Nephron (organoid): Measurements from ENCODE around the gene ANKRD13C.

Experiments used
- H3K27ac Mint-ChIP-seq, 3 experiments: 2 replicates each; pipeline ENCODE4 v1.8.0; 2020; ENCODE audit warnings: mixed read lengths in 3 of 3, mild to moderate bottlenecking in 2 of 3, moderate library complexity in 1 of 3
- H3K27me3 Mint-ChIP-seq: 2 replicates; pipeline ENCODE4 v1.8.0; 2021; ENCODE audit warnings: low read depth, mild to moderate bottlenecking, moderate library complexity, mixed read lengths
- H3K36me3 Mint-ChIP-seq: 2 replicates; pipeline ENCODE4 v1.8.0; 2020; ENCODE audit warnings: low read depth, mixed read lengths
- H3K4me1 Mint-ChIP-seq: 2 replicates; pipeline ENCODE4 v1.8.0; 2020; ENCODE audit warnings: mixed read lengths
- H3K4me3 Mint-ChIP-seq, 3 experiments: 2 replicates each; pipeline ENCODE4 v1.8.0; 2020; ENCODE audit warnings: mild to moderate bottlenecking in 3 of 3, mixed read lengths in 3 of 3, moderate library complexity in 2 of 3
- H3K9me3 Mint-ChIP-seq: 2 replicates; pipeline ENCODE4 v1.8.0; 2020; ENCODE audit warnings: mixed read lengths
- TF ChIP-seq, protein P1 (sequence below), 3 experiments: fragments of 200-600 bp; sonication (generic); IDR thresholded peaks; one replicate each; pipeline ENCODE4 v1.5.0; 2021; ENCODE audit warnings: antibody characterized with exemption in 3 of 3; ENCODE audit not compliant: unreplicated experiment in 3 of 3

Gene ANKRD13C

DNA sequence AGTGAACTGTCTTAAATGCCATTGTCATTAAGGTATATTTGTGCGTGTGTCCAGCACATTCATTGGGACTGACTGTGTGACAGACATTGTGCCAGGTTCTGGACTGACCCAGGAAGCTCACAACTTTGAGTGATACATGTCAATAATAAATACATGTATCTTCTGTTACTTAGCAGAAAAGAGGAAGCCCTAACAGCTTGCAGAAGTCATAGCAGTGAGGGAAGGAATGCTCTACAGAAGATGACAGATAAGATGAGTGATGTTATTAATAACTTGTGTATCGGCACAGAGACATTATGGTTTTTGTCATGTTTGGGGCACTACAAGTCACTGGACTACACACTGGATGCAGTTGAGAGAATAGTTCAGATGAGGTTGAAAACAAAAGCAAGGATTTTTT is 134.5 kb downstream of the ANKRD13C start:
- H3K36me3 Mint-ChIP-seq: peaks cover 28% of the 10 kb centered on the region
- no peaks in the 10 kb centered on the region for H3K27me3 Mint-ChIP-seq
- no peaks in the 10 kb centered on the region for H3K9me3 Mint-ChIP-seq
- H3K4me3 Mint-ChIP-seq: peak overlapping the region; percentile 73 to 87 (median 74)
- peak overlapping the region; percentile 85 to 96 (median 91) for H3K27ac Mint-ChIP-seq
- TF ChIP-seq, protein P1, sequence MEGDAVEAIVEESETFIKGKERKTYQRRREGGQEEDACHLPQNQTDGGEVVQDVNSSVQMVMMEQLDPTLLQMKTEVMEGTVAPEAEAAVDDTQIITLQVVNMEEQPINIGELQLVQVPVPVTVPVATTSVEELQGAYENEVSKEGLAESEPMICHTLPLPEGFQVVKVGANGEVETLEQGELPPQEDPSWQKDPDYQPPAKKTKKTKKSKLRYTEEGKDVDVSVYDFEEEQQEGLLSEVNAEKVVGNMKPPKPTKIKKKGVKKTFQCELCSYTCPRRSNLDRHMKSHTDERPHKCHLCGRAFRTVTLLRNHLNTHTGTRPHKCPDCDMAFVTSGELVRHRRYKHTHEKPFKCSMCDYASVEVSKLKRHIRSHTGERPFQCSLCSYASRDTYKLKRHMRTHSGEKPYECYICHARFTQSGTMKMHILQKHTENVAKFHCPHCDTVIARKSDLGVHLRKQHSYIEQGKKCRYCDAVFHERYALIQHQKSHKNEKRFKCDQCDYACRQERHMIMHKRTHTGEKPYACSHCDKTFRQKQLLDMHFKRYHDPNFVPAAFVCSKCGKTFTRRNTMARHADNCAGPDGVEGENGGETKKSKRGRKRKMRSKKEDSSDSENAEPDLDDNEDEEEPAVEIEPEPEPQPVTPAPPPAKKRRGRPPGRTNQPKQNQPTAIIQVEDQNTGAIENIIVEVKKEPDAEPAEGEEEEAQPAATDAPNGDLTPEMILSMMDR (IDR thresholded peaks at IDR 0.05; ENCODE audit: unreplicated experiment in 3 of 3): no peak
- H3K4me1 Mint-ChIP-seq: peaks cover 35% of the 10 kb centered on the region

DNA sequence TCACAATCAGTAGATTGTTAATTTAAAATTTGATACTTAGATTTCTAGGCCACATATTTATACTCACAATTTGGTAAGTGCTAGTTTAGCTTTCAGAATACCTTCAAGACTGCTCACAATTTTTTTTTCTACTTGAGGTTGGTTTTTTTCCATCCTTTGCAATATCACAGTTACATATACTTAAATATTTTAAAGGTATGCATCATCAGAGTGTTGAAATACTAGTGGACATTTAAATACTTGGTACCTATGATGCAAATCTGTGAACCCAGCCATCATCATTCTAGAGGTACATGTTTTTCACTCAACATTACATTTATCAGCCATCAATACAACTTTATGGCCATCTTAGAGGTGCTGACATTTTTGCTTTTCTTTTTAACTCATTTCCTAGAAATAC is 143.0 kb downstream of the ANKRD13C start:
- H3K9me3 Mint-ChIP-seq: no peaks in the 10 kb centered on the region
- peaks cover 15% of the 10 kb centered on the region for H3K4me1 Mint-ChIP-seq
- H3K36me3 Mint-ChIP-seq: peaks cover 18% of the 10 kb centered on the region
- TF ChIP-seq, protein P1 (IDR thresholded peaks at IDR 0.05; ENCODE audit: unreplicated experiment in 3 of 3): no peak
- no peak overlapping the region for H3K4me3 Mint-ChIP-seq
- H3K27ac Mint-ChIP-seq: no peak overlapping the region
- no peaks in the 10 kb centered on the region for H3K27me3 Mint-ChIP-seq

DNA sequence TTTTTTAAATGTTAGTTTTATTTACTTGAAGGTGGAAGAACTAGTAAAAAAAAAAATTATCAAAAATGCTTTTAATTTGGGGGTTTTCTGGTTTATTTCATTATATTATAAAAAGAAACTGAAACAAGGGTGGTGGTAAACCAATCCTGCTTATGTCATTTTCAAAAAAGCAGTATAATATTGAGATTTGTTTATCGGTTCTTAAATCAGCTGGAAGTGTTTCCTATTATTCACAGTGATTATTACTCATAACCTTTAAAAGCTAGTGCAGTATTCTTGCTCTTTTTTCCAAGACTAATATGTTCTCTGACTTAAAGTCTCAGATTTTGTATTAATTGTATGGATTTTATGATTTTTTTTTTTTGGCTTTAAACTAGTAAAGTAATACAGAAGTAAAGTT is 143.7 kb downstream of the ANKRD13C start:
- Mint-ChIP-seq H3K27ac (no peak overlapping the region), H3K9me3 (no peaks in the 10 kb centered on the region), H3K27me3 (no peaks in the 10 kb centered on the region), H3K36me3 (peaks cover 18% of the 10 kb centered on the region), H3K4me3 (no peak overlapping the region), H3K4me1 (peaks cover 17% of the 10 kb centered on the region)
- TF ChIP-seq, protein P1 (IDR thresholded peaks at IDR 0.05; ENCODE audit: unreplicated experiment in 3 of 3): no peak
